RWPE1 (cell line): ENCODE measurements around the gene LONP2.

Source experiments
- CTCF ChIA-PET: fragments of 350-600 bp; sonication (Branson Sonifier 250); formaldehyde crosslinking; extraction: SDS; loops from one replicate; lab custom pipeline; 2021; lab: Yijun Ruan, JAX
- POLR2A ChIA-PET: fragments of 400-600 bp; formaldehyde crosslinking; extraction: SDS; loops from one replicate; lab custom pipeline; 2020; ENCODE audit warnings: antibody characterized with exemption; ENCODE audit not compliant: low non-redundant PET; lab: Yijun Ruan, JAX
- DNase-seq: peaks from one replicate; pipeline ENCODE4 v3.0.0; 2012; ENCODE audit warnings: low spot score
- H3K27ac ChIP-seq: fragments of 450-650 bp; 2 replicates; pipeline ENCODE4 v1.5.1; 2017
- CTCF ChIP-seq: fragments of 450-650 bp; conservative IDR thresholded peaks from 2 replicates; pipeline ENCODE4 v1.5.1; 2017; ENCODE audit warnings: low read depth, mild to moderate bottlenecking

LONP2 gene

GRCh38 chr16:48204825-48205151, 39.3 kb upstream of the LONP2 start:
- ChIA-PET CTCF (no interaction called here), POLR2A (no interaction called here)
- no peak overlapping the region for H3K27ac ChIP-seq
- no peak for DNase-seq
- no peak for TF ChIP-seq CTCF

- no peak overlapping the region for H3K27ac ChIP-seq
- no peak for TF ChIP-seq CTCF
- DNase-seq, result peak; percentile 37
- ChIA-PET CTCF (interaction anchor here (0.5 kb wide), 1 partner anchor 231 kb away, joined by 4 read pairs; no protein-coding TSS in a partner anchor), POLR2A (no interaction called here)
Observed at GRCh38 chr16:48206594-48207242, 37.4 kb upstream of the LONP2 start.

GRCh38 chr16:48210747-48211146, 33.4 kb upstream of the LONP2 start:
- CTCF ChIA-PET, result no interaction called here
- TF ChIP-seq CTCF, result no peak
- DNase-seq, result no peak
- no peak overlapping the region for H3K27ac ChIP-seq
- POLR2A ChIA-PET, result no interaction called here

- DNase-seq, result no peak
- no peak overlapping the region for H3K27ac ChIP-seq
- CTCF ChIA-PET, result interaction anchor here (0.5 kb wide), 1 partner anchor 59 kb away, joined by 3 read pairs; no protein-coding TSS in a partner anchor
- POLR2A ChIA-PET, result no interaction called here
- TF ChIP-seq CTCF, result no peak
Observed at GRCh38 chr16:48212033-48212432, 32.1 kb upstream of the LONP2 start.

GRCh38 chr16:48215738-48216137, 28.4 kb upstream of the LONP2 start:
- no peak for TF ChIP-seq CTCF
- POLR2A ChIA-PET, result no interaction called here
- no peak overlapping the region for H3K27ac ChIP-seq
- DNase-seq, result no peak
- CTCF ChIA-PET, result interaction anchor here (0.6 kb wide), 1 partner anchor 323 kb away, joined by 3 read pairs; no protein-coding TSS in a partner anchor

- ChIA-PET CTCF (interaction anchor here (0.6 kb wide), 1 partner anchor 45 kb away, joined by 3 read pairs; no protein-coding TSS in a partner anchor), POLR2A (no interaction called here)
- no peak for DNase-seq
- no peak for TF ChIP-seq CTCF
- H3K27ac ChIP-seq, result no peak overlapping the region
Observed at GRCh38 chr16:48217708-48218107, 26.4 kb upstream of the LONP2 start.
